Measurements from ENCODE around the gene CSK.

Gene CSK

GRCh38 chr15:74828835-74829234 is 47.0 kb downstream of the CSK start:
- no peak for DNase-seq

GRCh38 chr15:74829486-74829885 is 47.6 kb downstream of the CSK start:
- no peak for DNase-seq

DNA sequence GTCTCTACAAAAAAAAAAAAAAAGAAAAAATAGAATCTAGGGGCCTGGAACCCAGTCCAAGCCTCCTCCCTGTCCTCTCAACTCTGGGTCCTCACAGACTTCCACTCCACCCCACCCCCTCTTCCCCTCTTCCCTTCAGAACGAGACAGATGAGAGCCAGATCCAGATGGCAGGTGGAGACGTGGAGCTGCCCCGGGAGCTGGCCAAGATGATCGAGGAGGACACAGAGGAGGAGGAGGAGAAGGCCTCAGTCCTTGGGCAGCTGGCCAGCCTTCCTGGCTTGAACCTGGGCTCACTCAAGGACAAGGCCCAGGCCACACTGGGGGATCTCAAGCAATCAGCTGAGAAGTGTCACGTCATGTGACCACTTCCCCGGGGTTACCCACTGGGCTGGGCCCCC is 48.1 kb downstream of the CSK start:
- no peak for DNase-seq

- DNase-seq = no peak
These were observed 49.0 kb downstream of the CSK start for GRCh38 chr15:74830868-74831267.

GRCh38 chr15:74831813-74832495 is 50.1 kb downstream of the CSK start:
- DNase-seq = no peak

GRCh38 chr15:74832826-74833225 is 50.9 kb downstream of the CSK start:
- DNase-seq = no peak

DNA sequence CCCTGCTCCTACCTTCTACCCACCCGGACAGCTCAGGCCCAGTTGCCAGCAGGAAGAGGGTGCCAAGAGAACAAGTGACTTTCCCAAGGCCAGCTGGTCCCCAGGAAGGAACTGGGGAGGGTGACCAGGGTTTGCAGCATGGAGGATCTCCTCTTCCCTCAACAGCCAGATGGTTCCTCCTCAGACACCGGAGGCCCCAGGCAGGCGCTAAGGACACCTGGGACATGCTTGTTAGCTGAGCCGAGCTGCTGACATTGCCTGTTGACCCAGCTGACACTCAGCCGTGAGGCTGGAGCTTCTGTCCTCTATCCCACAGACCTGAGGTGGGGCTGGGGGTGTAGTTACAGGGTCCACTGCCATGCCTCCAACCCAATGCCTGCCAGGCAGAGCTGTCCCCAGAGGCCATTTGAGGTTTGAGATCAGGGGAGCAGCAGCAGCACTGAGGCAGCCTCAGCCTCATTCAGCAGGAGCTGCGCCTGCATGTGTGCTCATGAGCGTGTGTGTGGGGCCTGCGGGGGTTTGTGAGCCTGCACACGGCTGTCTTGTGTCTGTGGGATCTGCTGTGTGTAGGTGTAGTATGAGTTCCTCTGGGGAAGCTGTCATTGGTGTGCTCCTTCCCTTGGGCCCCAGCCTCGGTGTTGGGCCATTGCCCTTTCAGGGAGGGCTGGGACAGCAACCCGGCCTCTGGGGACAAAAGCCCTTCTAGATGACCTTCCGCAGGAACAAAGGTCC is 51.7 kb downstream of the CSK start:
- DNase-seq = no peak

DNA sequence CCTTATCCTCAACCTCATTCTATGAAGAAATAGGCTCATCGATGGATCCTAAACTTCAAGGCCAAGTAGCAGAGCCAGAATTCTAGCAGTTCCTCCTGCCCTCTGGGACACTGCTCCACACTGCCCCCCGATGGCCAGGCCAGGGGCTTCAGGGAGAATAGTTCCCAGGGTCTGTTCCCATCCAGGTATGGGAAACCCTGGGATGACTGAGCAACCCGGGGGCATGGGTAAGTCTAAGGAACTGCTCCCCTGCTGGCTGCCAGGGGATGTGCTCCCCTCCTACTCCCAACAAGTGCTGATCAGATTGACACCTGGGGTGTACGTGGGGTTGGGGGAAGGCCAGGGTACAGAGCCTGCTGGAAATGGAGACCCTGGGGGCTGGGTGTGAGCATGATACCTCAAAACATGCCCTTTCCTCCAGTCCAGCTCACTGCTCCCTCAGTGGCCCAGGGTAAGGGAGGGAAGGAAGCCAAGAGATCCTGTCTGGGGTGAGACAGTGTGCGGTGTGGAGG is 53.5 kb downstream of the CSK start:
- peak; percentile 60 for DNase-seq

- DNase-seq = no peak
These were observed 55.0 kb downstream of the CSK start for GRCh38 chr15:74836846-74837245.

DNA sequence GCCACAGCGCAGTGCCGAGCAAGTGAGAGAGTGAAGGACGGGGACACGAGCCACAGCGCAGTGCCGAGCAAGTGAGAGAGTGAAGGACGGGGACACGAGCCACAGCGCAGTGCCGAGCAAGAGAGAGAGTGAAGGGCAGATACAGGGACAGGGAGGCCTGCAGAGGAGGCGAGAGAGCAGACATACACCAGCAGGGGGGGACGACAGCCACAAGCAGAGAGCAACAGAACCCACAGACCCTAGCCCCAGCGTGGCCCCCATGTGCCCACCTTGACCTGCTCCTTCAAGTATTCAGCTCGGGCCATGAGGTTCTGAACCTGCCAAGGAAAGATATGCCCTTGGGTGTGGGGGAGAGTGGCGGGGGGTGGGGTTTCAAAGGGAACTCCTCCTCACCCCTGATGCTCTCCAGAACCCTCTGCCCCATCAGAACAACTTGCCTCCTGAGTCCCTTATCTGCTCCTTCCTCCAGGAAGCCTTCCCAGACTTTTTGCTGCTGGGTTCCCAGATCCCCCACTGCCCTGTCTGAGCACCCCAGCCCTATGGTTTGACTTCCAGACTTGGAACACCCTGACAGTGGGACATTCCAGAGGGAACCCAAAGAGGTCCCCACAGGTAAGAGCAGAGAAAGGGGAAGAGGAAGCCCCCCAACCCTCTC is 55.7 kb downstream of the CSK start:
- no peak for DNase-seq

GRCh38 chr15:74838137-74838516 is 56.2 kb downstream of the CSK start:
- DNase-seq = no peak

- DNase-seq = no peak
These were observed 57.1 kb downstream of the CSK start for GRCh38 chr15:74838746-74839525.

DNA sequence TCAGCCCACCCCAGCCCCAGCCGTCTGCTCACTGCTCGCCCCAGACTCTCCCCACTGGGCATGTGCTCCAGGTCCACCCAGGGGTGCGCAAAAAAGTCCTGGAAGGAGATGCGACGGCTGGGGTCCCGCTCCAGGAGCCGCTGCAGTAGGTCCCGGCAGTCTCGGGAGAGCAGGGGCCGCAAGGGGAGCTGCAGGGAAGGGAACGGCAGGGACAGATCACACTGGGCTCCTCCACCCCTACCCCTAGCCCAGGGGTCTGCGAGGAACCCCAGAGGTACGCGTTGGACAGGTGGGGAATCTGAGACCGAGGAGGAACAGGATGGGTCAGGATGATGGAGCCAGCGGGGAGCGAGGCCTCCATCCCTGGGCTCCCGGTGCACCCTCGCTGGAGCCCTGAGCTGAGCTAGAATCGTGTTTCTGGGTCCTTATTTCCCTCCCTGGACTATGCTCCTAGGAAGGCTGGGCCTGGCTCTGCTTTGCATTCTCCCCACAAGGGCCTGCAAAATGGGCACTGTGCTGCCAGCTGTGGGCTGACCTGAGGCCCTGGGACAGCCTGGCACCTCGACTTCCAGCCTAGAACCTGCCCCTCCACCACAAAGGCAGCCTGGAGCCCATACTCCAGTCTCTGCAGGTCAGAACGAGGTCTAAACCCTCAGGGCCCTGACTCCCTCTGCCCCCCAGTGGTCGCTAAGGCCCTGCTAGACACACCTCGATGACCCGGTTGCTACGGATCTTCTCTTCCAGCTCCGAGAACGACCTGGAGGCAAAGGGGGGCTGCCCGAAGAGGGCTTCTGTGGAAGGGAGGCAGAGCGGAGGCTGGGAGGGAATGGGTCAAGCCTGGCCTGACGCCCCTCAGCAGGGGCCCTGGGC is 57.9 kb downstream of the CSK start:
- no peak for DNase-seq

DNA sequence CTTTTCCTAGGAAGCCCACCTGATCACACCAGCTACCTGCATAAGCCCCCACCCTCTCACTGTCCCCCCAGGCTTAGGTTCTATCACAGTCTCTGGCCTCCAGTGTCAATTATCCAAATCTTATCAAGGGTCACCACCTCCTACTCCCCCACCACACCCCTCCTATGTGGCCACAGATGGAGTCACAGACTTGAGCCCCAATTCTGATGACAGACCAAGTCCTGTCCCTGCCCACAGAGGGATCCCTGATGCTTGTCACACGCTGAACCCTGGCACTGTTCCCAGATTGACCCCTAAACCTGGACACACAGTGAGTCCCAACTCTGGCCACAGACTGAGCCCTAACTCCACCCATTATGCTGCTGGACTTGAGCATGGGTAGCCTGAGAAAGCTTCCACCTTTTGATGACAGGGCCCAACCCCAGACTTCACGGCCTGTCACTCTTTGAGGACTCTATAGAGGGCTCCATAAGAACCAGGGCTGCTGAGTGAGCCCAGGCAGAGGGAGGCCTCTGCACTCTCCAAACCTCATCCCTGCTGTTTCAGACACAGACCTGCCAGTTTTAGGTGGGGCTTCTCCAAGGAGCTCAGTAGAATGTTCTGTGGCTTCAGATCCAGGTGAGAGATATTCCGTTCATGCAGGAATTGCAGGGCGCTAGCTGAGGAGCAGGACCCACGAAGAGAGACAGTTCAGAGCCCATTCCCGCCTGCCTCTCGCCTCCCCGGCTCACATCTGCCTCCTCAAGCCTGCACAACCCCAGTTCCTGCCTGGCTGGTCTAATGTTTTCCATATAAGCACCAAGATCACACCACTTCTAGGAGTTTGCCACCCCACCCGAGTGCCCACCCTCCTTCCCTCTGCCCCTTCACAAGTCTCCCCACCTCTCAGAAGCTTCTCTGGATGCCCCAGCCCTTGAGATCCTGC is 59.2 kb downstream of the CSK start:
- DNase-seq = no peak

DNA sequence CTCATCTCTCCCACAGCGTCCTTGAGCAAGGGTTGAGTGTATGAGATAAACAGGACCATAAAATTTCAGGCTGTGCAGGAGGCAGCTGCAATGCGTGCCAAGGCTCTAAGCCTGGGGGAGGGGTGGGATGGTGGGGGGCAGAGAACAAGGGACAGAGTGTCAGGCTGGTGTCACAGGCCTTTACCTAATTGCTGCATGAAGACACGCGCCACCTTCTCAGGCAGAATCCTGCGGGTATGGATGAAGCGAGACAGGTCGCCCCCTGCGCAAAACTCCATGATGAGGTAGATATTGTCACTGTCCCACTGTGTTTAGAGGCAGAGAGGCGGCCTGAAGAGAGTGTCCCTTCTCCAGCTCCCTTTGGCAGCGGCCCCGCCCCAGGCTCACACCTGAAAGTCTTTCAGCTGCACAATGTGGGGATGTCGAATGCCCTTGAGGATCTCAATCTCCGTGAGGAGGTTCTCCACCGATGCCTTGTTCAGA is 60.1 kb downstream of the CSK start:
- no peak for DNase-seq

- DNase-seq = peak; percentile 93 to 96
These were observed 60.9 kb downstream of the CSK start, which contains the start of gene ULK3 for GRCh38 chr15:74842581-74843444. Gene ULK3 (minus strand): TSS chr15:74843156. CDS start chr15:74843105, 51 bp downstream.

GRCh38 chr15:74843445-74843828 is 61.6 kb downstream of the CSK start:
- no peak for DNase-seq

DNA sequence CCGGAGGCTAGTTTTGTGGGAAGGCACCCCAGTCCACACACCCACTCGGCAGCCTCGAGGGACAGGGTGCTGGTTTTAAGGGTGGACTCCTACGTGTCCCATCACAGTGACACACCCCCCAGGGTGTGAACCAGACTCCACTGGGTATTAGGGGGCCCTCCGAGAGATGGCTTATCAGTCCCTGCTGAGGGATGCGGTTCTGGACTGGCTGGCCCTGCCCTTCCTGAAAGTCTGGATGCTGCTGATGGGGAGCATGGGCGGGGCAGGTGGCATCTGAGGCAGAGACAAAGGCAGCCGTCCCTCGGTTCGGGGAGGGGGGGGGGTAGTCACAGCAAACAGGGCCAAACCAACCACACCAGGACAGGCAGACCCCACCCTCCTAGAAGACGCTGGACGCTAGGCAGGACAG is 62.0 kb downstream of the CSK start:
- no peak for DNase-seq

DNA sequence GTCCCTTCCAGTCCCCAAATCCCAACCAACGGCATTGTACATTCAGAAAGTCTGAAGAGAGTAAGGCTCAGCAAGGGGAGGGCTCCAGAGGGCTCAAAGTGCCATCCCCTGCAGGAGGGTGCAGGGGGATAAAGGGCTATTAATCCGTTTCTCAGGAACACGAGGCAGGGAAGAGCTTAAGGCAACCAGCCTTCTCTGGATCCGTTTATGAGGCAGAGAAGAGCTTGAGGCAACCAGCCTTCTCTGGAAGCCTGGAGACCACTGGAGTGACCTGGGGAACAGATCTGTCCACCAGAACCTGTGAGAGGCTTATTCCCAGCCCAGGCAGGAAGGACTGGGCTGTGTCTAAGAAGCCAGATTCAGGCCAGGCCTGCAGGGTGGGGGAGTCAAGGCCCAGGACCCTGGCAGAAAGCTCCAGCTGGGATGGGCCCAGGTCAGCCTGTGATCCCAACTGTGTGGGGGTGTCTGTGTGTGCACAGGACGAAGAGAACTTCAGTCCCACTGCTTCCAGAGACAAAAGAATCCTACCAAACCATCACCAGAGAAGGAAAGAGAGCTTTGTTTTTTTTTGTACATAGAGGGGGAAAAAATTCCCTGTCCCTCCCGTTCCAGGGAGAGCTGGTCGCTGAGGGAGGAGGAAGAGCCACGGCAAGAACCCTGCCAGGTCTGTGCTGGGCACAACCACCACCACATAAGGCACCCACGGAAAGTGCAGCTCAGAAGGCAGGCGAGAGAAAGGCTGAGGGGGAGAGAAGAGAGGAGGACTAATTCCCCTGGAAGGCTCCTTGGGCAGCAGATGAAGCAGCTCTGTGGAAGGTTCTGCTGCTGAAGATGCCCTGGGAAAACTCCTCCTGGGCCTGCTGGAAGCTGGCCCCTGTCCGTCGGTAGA is 62.7 kb downstream of the CSK start:
- DNase-seq = no peak
